ENCODE results near the gene MTHFD1L.

MTHFD1L gene

DNA sequence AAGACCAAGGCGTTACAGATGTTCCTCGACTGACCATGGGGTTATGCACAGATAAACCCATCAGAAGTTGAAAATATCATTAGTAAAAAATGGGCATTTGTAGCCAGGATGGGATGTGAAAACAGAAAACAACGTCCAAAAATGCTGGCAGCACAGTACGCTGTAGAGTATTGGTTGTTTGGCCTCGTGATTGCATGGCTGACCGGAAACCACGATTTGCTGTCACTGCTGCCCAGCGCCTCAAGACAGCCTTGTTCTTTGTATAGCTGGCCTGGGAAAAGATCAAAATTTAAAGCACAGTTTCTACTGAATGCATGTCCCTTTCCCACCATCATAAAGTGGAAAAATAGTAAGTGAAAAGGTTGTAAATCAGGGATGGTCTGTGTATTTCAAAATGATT is 41.9 kb downstream of the MTHFD1L start:
- TF ChIP-seq, protein P1, sequence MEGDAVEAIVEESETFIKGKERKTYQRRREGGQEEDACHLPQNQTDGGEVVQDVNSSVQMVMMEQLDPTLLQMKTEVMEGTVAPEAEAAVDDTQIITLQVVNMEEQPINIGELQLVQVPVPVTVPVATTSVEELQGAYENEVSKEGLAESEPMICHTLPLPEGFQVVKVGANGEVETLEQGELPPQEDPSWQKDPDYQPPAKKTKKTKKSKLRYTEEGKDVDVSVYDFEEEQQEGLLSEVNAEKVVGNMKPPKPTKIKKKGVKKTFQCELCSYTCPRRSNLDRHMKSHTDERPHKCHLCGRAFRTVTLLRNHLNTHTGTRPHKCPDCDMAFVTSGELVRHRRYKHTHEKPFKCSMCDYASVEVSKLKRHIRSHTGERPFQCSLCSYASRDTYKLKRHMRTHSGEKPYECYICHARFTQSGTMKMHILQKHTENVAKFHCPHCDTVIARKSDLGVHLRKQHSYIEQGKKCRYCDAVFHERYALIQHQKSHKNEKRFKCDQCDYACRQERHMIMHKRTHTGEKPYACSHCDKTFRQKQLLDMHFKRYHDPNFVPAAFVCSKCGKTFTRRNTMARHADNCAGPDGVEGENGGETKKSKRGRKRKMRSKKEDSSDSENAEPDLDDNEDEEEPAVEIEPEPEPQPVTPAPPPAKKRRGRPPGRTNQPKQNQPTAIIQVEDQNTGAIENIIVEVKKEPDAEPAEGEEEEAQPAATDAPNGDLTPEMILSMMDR (IDR thresholded peaks at IDR 0.05; ENCODE audit: low read depth, low read length), result no peak
- no peak overlapping the region for H3K4me3 ChIP-seq (ENCODE audit: low read depth, low read length)
- in situ Hi-C loops (cut with HindIII; ENCODE audit: low sequenced_read_pairs), result no loop called here
- no peak for DNase-seq (ENCODE audit: low read depth, low spot score)

DNA sequence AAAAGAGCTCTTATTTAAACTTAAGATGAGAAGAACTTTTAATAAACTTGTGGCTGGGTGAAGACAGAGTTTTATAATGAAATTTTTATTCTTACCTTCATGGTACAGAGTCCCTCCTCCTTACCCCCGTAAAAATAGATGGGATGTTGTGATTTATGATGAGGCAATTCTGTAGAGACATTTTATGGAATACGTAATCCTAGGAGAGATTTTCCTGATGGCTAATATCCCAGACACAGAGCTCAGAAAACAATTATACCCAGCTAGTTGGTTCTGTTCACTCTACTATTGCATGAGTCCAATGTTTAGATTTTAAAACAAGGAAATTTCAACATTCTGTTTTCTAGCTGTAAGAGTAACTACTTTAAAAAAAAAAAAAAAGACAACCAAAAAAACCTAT is 43.4 kb downstream of the MTHFD1L start:
- TF ChIP-seq, protein P1 (IDR thresholded peaks at IDR 0.05; ENCODE audit: low read depth, low read length), result no peak
- in situ Hi-C loops (cut with HindIII; ENCODE audit: low sequenced_read_pairs), result no loop called here
- H3K4me3 ChIP-seq (ENCODE audit: low read depth, low read length), result no peak overlapping the region
- no peak for DNase-seq (ENCODE audit: low read depth, low spot score)

DNA sequence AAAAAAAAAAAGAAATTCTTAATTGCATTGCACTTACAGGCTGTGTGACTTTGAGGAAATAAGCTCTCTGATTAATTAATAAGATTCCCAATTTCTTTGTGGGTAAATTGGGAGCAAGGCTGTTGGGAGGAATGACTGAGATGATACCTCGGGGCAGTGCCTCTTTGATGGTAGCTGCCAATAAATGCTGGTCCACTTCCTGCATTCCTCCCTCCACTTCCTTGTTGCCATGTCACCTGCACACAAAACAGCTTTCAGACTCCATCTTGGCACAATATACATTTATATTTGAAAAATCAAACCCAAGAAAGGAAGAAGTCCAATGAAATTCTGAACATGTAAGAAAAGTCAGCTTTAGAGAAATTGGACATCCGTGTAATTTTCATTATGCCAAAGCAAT is 45.1 kb downstream of the MTHFD1L start:
- in situ Hi-C loops (cut with HindIII; ENCODE audit: low sequenced_read_pairs), result no loop called here

DNA sequence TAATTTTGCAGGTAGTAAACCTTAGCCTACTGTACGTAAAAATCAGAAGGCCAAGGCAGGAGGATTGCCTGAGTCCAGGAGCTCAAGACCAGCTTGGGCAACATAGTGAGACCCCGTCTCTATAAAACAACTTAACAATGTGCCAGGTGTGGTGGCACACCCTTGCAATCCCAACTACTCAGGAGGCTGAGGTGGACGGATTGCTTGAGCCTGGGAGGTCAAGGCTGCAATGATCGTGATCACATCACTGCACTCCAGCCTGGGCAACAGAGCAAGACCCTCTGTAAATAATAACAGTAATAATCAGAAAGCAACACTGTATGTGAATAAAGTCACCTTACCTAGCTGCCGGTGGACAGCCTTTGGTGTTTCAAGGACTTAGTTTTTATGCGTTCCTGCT is 48.9 kb downstream of the MTHFD1L start:
- TF ChIP-seq, protein P1 (IDR thresholded peaks at IDR 0.05; ENCODE audit: low read depth, low read length), result no peak
- DNase-seq (ENCODE audit: low read depth, low spot score), result no peak
- no peak overlapping the region for H3K4me3 ChIP-seq (ENCODE audit: low read depth, low read length)
- in situ Hi-C loops (cut with HindIII; ENCODE audit: low sequenced_read_pairs), result no loop called here

More for the DNA sequence above, 45.1 kb downstream of the MTHFD1L start:
- no peak overlapping the region for H3K4me3 ChIP-seq (ENCODE audit: low read depth, low read length)
- TF ChIP-seq, protein P1 (IDR thresholded peaks at IDR 0.05; ENCODE audit: low read depth, low read length), result no peak
- no peak for DNase-seq (ENCODE audit: low read depth, low spot score)

DNA sequence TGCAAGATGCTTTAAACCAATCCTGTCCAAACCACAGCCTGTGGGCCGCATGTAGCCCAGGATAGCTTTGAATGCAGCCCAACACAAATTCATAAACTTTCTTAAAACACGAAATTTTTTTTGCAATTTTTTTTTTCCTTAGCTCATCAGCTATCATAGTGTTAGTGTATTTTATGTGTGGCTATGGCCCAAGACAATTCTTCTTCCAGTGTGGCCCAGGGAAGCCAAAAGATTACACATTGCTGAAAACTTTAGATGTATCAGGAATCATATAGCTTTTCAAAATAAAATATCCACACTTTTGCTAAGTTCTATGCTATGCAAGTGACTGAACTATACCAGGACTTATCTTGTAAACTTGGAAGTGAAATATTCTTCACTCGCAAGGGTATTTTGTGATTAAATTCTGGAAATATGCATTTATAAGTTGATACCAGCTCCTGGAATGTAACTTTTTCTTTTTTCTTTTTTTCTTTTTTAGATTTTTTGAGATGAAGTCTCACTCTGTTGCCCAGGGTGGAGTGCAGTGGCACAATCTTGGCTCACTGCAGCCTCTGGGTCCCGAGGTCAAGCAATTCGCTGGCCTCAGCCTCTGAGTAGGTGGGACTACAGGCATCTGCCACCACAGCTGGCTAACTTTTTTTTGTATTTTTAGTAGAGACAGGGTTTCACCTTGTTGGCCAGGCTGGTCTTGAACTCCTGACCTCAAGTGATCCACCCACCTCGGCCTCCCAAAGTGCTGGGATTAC is 49.8 kb downstream of the MTHFD1L start:
- TF ChIP-seq, protein P1 (IDR thresholded peaks at IDR 0.05; ENCODE audit: low read depth, low read length), result no peak
- H3K4me3 ChIP-seq (ENCODE audit: low read depth, low read length), result no peak overlapping the region
- DNase-seq (ENCODE audit: low read depth, low spot score), result no peak
- in situ Hi-C loops (cut with HindIII; ENCODE audit: low sequenced_read_pairs), result no loop called here

DNA sequence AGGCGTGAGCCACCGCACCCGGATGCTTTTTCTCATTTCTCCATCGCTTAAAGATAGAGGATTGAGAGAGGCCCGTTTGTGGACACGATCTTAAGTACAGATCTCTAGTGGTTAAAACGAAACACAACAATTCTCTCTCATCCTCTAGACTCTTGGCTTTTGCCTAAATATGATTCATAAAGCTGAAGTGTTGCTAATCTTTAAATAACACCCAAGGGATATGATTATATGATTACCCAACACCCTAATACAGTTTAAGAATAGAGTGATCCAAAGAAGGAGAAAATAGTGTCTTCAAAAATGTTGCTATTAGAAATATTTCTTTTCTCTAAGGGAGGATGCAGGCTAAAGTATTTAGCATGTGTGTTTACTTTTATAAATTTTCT is 50.4 kb downstream of the MTHFD1L start:
- TF ChIP-seq, protein P1 (IDR thresholded peaks at IDR 0.05; ENCODE audit: low read depth, low read length), result no peak
- DNase-seq (ENCODE audit: low read depth, low spot score), result no peak
- in situ Hi-C loops (cut with HindIII; ENCODE audit: low sequenced_read_pairs), result no loop called here
- no peak overlapping the region for H3K4me3 ChIP-seq (ENCODE audit: low read depth, low read length)

Measured in astrocyte of the spinal cord (primary cell).